Skin of body (tissue), 2 donors: ENCODE results near the gene SERINC2. TPM values are rescaled to one million over a fixed set of nuclear protein-coding genes. Genes with fewer than 3 reads are reported as not detected.
A peak's percentile ranks its signal among the peaks of the same experiment; 100 is the strongest.
"Not testable (repeated sequence)": the region's sequence is repeated elsewhere in the genome, so short reads cannot be mapped to it uniquely, and the experiment has no call there.

Experiments used
- DNase-seq: peaks from one replicate; lab custom pipeline; 2025; lab: John Stamatoyannopoulos, UW
- total RNA-seq: library from RNA; depleted of rRNA; stranded (reverse); fragments of >200 nt; gene quantifications from one replicate; pipeline ENCODE4 v1.2.3, GENCODE V29; 2014

The SERINC2 gene
- total RNA-seq, 1 donor from 2014 or later, result 4.4 TPM

DNA sequence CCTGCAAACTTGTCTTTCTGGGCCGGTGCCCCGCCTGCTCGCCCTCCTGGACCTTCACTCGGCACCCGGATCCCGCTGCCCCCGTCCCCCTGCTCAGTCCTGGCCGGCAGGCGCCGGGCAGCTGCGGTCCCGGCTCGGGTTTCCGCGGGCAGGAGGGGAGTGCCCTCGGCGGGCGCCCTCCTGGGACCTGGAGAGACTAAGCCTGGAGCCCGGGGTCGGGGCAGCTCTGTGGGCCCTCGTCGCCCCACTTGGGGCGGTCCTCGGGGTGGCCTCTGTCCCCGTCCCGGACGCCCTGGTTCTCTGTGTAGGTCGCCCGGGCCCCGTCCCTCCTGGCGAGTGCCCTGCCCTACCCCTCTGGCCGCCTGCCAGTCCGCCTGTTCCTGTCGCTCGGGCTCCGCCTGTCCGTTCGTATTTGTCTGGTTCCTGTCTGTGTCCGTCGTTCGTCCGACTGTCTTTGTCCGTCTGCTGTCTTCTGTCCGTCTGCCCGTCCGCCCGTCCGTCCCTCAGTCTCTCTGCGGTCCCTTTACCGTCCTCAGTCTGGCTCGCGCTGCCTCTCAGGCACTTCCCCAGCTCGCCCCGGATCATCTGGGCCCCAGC, 490 bp downstream of the SERINC2 start:
- DNase-seq, result no peak

DNA sequence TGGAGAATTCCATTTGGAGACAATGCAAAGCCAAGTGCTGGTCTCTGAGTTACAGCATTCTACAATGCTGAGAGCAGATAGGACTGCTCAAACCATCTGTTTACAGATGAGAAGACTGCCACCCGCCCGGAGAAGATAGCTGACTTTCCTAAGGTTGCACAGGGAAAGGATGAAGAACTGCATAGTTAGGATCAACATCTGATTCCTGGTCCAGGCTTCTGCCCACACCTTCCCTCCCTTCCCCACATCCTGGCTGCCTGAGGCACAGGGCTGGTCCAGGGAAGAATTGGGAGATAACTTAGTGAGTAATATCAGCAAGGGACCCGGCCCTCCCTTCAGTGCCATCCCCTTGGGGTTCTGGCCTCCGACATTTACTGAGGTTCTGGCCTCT, 2.0 kb downstream of the SERINC2 start:
- DNase-seq, result no peak

DNA sequence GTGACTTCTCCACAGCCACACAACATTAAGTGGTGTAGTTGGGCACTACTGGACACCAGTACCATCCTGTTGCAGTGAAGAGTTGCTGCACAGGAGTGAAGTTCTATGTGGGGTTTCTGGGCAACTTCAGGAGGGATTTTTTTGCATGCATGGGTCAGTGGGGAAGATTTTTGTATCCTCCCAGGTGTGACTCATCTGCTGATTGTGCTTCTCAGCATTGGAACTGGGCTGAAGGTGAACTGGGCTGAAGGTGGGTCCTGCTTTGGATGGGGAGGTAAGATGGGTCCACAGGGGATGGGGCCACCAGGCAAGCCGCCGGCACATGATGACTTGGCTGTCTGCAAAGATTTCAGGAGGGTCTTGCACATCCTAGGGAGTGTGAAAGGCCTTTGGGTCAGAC, 2.6 kb downstream of the SERINC2 start:
- no peak for DNase-seq

DNA sequence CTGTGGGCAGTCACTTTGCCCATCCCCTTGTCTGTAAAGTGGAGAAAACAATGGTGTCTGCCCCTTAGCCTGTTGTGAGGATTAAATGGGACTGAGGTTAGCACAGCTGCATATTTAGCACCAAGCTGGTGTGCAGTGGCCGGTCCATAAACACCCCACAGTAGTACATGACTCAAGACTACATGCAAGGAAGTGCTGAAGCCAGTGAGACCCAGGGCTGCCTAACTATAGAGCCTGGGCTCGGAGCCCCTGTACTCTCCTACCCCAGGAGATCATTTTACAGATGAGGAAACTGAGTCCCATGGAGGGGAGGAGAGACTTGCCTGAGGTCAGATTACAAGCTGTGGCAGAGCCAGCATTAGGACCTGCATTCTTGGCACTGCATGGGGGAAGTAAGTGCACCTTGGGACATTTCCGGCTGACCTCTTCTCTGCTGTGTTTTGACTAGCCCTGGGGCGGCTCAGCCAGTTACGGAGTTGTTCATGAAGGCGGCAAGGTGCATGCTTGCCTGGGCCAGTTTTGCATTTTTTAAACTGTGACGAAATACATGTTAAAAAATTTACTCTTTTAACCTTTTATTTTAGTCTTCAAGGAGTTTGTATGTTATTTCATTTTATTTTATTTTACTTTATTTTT, 3.2 kb downstream of the SERINC2 start:
- no peak for DNase-seq

DNA sequence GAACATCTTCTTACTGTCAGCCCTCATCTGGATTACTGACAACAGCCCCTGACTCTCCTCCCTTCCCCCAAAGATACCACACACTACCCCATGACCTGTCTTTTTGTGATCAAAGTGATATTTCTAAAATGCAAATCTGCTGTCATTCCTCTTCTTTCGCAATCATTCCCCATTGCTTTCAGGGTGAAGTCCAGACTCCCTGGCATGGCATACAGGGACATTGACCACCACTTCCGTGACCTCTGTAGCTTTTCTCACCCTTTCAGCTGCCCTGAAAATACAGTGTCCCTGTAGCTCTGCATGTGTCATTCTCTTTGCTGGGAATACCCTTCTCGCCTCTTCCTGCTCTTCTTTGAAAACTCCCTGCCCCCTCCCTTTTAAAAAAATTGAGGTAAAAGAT, 4.1 kb downstream of the SERINC2 start:
- DNase-seq, result no peak

DNA sequence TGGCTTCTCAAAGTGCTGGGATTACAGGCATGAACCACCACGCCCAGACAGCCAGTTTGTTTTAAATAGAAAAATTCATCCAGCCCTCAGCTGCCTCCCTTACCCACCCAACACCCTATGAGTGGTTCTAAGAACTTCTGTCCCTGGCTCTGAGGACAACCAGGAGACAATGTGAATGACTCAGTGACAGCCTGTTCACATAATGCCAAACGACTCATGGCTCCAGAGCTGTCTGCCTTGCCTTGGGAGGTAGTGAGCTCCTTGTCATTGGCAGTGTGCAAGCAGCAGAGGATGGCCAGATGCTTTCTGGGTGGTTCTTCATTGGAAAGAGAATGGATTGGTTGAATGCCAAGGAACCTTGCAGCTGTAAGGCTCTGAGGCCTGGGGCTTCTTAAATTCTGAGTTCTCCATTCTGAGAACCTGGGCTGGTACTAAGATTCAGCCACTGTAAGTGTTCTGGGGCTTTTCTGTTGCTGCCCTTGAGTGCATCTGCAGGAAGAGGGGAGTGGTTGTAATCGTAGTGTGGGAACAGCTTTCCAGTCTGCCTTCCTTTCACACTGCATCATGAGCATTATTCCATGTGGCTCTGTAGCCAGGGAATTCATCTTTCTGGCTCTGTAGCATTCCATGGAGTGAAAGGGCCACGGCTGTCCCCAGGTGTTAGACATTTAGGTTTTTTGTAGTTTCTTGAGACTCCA, 5.8 kb downstream of the SERINC2 start:
- no peak for DNase-seq

DNA sequence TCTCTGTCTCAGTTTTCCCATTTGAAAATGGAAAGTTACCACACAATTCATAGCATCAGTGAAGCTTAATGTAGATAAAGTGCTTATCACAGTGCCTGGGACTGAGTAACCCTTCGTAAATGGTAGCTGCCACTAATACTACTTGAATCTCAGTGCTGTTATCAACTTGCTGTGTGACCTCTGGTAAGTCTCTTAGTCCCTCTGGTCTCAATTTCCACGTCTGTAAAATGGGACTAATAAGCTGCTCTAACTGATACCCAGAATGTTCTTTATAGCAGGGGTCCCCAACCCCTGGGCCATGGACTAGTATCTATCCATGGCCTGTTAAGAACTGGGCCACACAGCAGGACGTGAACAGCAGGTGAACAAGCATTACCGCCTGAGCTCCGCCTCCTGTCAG, 7.7 kb downstream of the SERINC2 start:
- DNase-seq, result no peak

DNA sequence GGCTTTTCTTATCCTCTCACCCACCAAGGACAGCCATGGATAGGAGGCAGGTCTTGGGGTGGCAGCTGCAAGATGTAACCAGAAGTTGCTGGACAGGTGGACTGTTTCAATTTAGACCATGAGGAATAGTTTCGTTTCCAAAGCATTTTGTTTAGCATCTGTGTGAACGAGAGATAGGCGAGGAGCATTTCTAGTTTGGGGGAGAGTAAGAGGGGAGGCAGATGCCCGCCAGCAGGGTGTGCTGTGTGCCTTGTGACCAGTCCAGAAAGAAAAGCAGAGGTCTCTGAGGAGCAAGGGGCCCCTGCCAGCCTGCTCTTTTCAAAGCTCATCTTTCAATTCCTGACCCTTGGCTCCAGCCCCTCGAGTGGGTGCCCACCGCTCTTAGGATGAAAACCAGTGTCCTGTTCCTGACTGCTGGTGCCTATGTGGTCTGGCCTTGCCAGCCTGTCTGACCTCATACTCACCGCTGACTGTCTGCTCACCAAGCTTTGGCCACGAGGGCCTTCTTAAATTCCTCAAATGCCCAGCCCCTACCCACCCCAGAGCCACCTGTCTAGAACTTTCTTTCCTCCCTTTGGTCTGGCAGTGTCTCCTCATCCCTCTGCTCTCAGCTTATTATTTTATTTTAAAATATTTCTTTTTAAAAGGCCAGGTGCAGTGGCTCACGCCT, 8.5 kb downstream of the SERINC2 start:
- no peak for DNase-seq

DNA sequence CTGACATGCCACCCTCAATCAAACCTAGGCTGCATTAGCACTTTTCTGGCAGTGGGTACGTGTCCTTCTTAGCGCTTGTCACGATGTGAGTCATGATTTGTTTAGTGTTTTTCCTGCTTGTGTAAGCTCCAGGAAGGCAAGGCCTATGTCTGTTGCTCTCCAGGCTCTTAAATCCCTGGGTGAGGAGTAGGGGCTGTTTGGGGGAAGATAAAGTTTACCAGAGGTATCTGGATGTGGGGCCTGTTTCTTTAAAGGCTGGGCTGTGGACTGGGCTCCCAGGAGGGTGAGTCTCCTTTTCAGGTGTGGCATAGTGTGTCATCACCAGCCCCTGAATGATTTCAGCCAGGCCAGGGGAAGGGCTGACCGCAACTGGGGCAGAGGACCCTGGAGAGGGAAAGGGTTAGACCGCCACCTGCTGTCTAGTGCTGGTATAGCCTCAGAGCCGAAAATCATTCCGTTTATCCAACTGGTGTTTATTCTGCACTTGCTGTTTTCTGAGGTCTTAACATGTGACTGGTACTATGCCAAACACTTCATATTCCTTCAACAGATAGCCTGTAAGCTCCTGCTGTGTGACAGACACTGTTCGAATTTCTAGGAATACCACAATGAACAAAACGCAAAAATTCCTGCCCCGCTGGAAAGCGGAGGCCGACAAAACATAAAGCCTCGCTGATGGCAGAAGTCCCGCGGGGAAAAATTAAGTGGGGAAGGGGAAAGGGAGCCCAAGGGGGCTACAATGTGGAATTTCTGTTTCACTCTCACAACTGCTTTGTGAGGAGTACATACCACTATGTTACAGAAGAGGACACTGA, 9.7 kb downstream of the SERINC2 start:
- DNase-seq, result peak; percentile 14

DNA sequence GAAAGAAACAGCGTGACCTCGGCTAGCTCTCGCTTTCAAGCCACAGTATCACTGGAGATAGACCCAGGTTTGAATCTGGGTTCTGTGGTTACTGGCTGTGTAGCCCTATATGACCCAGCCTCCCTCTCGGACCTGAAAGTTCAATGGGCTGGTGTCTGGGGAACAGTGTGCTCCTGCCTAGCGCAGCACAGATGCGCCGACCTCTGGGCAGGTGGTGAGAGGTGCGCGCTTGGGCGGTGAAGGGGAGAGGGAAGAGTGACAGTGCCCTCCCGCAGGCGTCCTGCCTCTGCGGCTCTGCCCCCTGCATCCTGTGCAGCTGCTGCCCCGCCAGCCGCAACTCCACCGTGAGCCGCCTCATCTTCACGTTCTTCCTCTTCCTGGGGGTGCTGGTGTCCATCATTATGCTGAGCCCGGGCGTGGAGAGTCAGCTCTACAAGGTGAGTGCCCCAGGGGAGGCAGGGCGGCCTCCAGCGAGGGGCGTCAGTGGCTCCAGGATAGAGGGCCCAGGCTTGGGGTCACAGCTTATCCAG, 10.5 kb downstream of the SERINC2 start:
- no peak for DNase-seq

DNA sequence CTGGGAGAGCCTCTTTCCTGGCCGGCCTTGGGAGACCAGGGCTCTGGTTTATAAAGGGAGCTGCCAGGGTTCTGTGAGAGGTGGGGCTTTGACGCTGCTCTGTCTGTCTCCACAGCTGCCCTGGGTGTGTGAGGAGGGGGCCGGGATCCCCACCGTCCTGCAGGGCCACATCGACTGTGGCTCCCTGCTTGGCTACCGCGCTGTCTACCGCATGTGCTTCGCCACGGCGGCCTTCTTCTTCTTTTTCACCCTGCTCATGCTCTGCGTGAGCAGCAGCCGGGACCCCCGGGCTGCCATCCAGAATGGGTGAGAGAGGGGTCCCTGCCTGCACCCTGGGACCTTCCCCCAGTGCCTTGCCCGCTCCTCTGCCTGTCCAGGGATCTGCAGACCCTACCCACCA, 11.6 kb downstream of the SERINC2 start:
- DNase-seq, result no peak

DNA sequence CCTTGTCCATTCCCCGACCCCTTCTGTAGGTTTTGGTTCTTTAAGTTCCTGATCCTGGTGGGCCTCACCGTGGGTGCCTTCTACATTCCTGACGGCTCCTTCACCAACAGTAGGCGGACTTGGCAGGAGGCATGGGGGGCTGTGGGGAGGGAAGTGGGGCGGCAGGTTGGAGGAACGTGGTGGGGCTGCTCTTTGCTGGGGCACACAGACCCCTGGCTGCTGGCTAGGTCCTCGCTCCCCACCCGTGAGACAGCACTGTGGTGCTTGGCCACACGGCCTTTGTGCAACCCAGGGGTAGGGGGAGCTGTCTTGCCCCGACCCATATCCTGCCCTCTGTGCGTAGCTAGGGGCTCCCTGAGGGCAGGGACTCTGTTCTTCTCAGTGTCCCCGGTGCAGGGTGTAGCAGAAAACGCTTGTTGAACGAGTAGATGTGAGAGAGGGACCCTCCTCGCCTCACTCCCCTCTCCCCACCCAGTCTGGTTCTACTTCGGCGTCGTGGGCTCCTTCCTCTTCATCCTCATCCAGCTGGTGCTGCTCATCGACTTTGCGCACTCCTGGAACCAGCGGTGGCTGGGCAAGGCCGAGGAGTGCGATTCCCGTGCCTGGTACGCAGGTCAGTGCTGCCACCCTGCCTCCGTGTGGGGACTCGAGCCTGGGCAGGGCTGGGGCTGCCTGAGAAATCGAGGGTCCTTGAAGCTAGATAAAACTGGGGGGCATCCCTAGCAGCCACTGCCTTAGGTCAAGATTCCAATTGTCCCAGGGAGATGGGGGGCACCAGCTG, 12.5 kb downstream of the SERINC2 start:
- DNase-seq, result no peak

DNA sequence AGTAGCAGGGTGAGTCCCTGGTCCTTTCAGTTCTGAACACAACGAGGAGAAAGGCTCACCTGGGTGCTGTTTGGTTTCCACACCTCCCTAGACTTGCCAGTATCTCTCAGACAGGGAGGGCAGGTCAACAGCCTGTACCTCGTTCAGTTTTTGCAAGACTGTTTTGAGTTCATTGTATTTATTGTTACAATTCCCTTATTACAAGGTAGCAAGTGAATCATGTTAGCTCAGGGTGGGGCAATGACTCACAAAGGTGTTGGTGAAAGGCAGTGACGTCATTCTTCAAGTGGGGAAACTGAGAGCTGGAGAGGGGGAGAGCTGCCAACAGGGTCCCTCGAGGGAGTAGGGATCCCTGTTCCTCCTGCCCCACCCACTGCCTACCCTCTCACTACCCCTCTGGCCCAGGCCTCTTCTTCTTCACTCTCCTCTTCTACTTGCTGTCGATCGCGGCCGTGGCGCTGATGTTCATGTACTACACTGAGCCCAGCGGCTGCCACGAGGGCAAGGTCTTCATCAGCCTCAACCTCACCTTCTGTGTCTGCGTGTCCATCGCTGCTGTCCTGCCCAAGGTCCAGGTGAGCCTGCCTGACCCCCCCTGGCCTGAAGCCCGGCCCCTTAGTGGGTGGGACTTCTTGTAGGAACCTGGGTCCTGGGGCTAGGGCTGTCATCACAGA, 13.4 kb downstream of the SERINC2 start:
- no peak for DNase-seq

DNA sequence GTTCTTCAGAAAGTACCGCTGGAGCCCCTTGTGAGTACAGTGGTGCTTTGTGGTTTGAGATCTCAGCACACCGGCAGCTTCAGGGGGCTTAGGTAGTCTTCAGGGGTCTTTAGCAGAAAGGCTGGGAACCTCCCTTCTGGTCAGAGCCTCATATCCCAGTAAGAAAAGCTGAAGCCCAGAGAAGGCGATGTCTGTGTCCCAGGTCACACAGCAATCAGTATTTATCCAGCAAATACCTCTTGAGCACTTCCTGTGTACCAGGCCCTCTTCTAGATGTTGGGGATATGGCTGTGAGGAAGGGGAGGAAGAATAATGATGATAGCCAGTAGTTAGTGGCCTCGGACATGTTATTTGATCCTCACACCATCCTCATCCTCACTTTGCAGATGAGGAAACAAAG, 14.3 kb downstream of the SERINC2 start:
- DNase-seq, result no peak

DNA sequence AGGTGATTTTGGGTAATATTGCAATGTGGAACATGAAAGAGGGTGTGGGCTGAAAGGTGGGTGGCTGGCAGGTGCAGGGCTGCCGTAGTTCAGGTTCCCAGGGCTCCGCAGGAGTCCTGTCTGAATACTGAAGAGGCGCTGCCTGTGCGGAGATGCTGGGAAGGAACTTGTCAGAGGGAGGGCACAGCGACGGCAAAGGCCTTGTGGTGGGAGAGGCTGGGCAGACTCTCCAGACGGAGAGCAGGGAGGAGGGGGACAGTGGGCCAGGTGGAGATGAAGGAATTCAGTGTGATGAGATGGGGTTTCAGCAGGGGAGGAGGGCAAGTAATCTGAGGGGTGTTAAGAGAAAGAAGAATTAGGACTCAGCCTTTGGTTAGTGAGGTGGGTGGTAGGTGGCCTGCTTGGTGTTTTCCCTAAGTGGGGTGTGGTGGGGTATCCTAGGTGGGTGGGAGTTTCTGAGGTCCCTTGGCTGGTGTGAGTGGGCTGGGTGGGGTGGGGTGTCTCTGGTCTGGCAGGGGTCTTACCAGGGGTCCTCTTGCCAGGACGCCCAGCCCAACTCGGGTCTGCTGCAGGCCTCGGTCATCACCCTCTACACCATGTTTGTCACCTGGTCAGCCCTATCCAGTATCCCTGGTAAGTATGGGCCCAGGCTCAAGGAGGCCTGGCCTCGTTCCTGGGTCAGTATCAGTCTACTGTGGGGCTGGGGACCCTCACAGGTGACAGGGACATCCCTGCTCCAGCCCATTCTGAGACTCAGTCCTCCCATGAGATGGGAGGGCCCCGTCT, 15.6 kb downstream of the SERINC2 start:
- DNase-seq, result no peak

DNA sequence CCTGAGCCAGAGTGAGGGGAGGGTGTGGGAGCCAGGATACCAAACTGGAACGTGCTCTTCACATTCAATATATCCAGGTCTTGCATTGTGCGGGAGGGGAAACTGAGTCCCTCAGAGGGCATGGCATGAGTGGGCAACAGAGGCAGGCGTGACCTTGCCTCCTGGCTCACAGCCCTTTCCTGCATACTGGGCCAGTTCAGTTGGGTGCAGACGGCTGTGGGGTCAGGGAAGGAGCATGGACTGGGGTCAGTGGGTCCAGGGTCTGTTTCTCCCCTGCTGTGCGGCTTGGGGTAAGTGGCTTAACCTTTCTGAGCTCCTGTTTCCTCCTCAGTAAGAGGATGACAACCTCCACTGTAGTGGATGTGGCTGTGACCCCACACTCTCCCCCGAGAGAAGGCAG, 16.6 kb downstream of the SERINC2 start:
- no peak for DNase-seq

DNA sequence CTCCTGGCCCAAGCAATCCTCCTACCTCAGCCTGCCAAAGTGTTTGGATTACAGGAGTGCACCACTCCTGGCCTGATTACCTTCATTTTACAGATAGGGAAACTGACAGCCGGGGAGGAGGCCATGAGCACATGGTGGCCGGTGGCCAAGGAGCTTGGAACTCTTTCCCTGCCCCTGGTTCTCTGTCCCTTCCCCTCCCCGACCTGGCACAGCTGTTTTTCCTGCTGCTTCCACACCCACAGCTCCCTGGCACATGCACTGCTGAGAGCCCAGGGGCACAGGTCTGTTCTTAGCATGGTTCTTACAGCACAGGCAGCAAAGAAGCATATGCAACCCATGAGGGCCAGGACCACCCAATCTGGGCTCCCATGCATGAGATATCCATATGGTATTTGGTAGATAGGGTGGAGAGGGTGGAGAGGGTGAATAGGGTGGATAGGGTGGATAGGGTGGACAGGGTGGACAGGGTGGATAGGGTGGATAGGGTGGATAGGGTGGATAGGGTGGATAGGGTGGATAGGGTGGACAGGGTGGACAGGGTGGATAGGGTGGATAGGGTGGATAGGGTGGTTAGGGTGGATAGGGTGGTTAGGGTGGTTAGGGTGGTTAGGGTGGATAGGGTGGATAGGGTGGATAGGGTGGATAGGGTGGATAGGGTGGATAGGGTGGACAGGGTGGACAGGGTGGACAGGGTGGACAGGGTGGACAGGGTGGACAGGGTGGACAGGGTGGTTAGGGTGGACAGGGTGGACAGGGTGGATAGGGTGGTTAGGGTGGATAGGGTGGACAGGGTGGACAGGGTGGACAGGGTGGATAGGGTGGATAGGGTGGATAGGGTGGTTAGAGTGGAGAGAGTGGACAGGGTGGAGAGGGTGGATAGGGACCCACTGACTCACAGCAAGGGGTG, 18.6 kb downstream of the SERINC2 start:
- DNase-seq, result not testable (repeated sequence)
